Panc1 (cell line): ENCODE results near the gene METTL2B.

Experiments
- POLR2AphosphoS5 ChIP-seq: IDR thresholded peaks from 2 replicates; pipeline ENCODE4 v1.6.1; 2012; ENCODE audit warnings: mild to moderate bottlenecking, low read depth, low read length, moderate library complexity
- TCF7L2 ChIP-seq: IDR thresholded peaks from 2 replicates; pipeline ENCODE4 v1.6.1; 2011; ENCODE audit warnings: mild to moderate bottlenecking, low read depth, low read length, inconsistent platforms
- TF ChIP-seq, protein P1 (sequence below): fragments of 450-650 bp; IDR thresholded peaks from 2 replicates; pipeline ENCODE4 v1.5.1; 2017; ENCODE audit warnings: mild to moderate bottlenecking

DNA sequence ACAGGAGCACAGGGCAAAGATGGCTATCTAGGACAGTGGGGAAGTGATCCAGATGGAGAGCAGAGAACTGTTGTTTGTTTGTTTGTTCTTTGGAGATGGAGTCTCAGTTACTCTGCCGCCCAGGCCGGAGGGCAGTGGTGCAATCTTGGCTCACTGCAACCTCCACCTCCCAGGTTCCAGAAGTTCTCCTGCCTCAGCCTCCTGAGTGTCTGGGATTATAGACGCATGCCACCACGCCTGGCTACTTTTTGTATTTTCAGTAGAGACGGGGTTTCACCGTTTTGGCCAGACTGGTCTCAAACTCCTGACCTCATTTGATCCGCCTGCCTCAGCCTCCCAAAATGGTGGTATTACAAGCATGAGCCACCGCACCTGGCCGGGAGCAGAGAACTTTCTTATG is 20.9 kb downstream of the METTL2B start:
- TF ChIP-seq POLR2AphosphoS5, result no peak
- TF ChIP-seq, protein P1, sequence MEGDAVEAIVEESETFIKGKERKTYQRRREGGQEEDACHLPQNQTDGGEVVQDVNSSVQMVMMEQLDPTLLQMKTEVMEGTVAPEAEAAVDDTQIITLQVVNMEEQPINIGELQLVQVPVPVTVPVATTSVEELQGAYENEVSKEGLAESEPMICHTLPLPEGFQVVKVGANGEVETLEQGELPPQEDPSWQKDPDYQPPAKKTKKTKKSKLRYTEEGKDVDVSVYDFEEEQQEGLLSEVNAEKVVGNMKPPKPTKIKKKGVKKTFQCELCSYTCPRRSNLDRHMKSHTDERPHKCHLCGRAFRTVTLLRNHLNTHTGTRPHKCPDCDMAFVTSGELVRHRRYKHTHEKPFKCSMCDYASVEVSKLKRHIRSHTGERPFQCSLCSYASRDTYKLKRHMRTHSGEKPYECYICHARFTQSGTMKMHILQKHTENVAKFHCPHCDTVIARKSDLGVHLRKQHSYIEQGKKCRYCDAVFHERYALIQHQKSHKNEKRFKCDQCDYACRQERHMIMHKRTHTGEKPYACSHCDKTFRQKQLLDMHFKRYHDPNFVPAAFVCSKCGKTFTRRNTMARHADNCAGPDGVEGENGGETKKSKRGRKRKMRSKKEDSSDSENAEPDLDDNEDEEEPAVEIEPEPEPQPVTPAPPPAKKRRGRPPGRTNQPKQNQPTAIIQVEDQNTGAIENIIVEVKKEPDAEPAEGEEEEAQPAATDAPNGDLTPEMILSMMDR, result no peak
- TF ChIP-seq TCF7L2, result no peak
